Right kidney (tissue), 1 donor: ENCODE measurements around the gene PPM1G.
"Not testable (repeated sequence)": the region's sequence is repeated elsewhere in the genome, so short reads cannot be mapped to it uniquely, and the experiment has no call there.

Experiments used
- DNase-seq: peaks from one replicate; pipeline ENCODE4 v3.0.0-alpha.2; 2016

Gene PPM1G

GRCh38 chr2:27376866-27377617 lies 32.3 kb downstream of the PPM1G start:
- no peak for DNase-seq

DNA sequence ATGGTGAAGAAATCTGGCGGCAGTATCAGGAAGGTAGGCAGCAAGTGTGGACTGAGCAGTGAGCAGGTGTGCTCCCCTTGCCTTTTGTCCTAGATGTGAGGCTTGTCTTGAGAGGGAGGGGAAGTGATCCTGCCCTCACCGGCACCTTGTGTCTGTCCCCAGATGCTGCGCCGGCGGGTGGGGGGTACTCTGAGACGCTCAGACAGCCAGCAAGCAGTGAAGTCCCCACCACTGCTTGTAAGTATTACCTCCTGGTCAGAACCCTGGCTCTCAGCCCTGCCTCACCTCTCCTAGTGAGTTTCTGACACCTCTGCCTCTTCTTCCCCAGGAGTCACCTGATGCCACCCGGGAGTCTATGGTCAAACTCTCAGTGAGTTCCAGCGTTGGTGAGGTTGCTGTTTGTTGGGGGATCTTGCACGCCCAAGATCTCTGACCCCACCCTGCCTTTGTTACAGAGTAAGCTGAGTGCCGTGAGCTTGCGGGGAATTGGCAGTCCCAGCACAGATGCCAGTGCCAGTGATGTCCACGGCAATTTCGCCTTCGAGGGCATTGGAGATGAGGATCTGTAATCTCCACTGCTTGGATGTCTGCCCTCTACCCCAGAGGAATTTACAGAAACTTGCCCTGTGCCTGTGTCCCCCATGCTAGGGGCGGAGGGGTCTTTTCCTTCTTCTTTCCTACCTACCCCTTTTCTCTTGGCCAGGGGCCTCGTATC lies 33.1 kb downstream of the PPM1G start:
- DNase-seq = no peak

DNA sequence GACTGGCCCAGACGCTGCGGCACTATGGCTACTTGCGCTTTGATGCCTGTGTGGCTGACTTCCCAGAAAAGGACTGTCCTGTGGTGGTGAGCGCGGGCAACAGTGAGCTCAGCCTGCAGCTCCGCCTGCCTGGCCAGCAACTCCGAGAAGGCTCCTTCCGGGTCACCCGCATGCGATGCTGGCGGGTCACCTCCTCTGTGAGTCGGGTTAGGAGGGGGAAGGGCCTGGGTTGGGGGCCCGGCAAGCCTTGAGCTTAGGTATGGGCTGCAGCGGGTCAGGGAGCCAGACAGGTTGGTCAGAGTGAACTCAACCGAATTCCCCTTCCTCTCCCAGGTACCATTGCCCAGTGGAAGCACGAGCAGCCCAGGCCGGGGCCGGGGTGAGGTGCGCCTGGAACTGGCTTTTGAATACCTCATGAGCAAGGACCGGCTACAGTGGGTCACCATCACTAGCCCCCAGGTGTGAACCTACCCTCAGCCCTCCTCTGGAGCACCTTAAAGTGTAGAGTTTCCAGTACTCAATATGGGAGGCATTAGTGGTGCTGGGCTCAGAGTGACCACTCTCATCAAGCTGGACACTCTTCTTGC lies 33.8 kb downstream of the PPM1G start:
- DNase-seq = no peak

- DNase-seq = no peak
These were observed 35.8 kb downstream of the PPM1G start for GRCh38 chr2:27373567-27373966.

DNA sequence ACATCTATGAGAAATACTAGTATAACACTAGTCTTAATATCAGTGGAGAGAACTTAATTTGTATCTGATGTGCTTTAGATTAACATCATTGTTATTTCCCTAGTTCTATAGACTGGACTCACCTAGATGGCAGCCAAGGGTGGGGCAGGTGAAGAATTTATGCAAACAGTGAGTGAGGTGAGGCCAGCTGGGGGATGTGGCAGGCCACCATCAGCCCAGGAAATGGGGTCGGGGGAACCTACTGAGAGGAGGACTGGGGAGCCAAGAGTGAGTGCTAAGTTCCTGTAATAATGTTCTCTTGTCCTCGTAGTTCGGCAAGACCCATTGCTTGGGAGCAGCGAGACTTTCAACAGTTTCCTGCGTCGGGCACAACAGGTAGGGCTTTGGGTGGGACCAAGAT lies 36.5 kb downstream of the PPM1G start:
- no peak for DNase-seq

DNA sequence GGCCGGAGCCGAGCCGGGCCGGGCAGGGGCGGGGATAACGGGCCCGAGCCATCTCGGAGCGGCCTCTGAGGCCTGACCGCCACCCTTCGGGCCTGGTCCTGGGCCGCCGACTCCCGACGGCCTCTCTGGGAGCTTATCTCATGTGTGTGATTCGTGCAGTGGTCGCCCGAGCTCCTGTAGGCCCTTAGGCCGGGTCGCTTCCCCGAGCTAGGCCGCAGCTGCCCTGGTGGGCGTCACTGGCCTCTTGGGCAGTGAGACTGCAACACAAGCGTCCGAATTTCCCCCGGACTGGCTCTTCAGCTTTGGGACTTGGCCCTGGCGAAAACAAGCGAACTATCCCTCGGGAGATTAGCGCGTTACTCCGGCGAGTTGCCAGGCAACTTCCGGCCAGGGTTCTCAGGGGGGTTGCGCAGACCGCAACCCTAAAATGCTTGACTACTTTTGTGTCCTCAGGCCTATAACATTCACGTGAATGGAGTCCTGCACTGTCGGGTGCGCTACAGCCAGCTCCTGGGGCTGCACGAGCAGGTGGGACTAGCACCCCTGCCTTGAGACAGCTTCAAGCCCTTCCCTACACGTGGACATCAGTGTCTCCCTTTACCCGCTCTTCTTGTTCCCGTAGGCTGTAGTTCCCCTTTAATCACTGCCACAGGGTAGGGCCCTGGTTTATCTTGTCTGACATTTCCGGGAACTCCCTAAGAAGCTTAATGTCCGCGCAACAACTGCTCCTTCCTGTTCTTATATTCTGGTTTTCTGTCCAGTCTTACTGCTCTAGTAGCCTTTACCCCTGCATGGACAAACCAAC lies 38.4 kb downstream of the PPM1G start:
- peak; percentile 92 for DNase-seq

DNA sequence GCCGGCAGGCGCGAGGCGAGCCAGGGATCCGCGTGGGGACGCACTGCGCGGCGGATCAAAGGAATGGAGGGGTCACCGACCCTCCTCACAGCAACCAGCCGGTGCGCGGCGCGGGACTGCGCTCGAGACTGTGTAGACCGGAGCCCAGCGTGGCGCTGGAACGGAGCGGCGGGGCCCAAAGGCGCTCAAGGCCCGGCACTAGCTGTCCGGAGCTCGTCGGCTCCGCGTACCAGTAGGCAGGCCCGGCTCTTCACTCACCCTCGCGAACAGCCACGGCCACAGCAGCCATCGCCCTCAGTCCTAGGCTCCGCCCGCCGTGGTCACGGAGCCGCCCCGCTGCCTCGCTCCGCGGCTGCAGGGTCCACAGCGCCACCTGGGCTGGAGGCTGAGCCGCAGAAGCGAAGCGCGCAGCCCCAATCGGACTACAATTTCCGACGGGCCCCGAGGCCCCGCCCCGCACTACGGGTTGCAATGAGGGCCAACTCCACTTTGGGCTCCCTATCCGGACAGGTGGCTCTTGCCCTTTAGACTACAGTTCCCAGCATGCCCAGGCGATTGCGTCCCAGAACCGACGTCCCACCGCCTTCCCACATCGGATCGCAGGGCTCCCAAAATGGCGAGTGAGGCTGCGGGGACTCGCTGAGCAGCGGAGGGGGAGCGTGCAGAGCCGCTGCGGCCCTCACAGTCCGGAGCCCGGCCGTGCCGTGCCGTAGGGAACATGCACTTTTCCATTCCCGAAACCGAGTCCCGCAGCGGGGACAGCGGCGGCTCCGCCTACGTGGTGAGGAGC lies 39.2 kb downstream of the PPM1G start, which contains the start of the genes EIF2B4 and SNX17:
Gene EIF2B4, minus strand, starts transcription at position 313 of the 790 bp plus-strand sequence. Its CDS starts 24 bp downstream, at position 289.
Gene SNX17, plus strand, starts transcription at position 591 of the 790 bp plus-strand sequence. Its CDS starts 128 bp downstream, at position 719.
- DNase-seq = peak; percentile 99

- DNase-seq = no peak
These were observed 39.8 kb downstream of the PPM1G start for GRCh38 chr2:27369471-27370025.

DNA sequence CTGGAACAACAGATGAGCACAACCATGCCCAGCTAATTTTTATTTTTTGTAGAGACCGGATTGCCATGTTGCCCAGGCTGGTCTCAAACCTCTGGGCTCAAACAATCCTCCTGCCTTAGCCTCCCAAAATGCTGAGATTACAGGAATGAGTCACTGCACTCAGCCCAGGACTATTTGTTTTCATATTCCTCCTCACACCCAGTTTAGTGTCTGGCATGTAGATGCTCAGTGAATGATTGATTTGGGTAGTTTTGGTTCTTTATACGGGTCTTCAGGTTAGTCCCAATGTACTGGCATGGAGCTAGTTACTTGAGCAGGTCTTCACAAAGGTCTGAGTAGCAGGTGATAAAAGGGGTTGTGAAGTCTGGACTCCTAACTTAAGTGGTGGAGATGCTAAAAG lies 45.5 kb downstream of the PPM1G start:
- no peak for DNase-seq

DNA sequence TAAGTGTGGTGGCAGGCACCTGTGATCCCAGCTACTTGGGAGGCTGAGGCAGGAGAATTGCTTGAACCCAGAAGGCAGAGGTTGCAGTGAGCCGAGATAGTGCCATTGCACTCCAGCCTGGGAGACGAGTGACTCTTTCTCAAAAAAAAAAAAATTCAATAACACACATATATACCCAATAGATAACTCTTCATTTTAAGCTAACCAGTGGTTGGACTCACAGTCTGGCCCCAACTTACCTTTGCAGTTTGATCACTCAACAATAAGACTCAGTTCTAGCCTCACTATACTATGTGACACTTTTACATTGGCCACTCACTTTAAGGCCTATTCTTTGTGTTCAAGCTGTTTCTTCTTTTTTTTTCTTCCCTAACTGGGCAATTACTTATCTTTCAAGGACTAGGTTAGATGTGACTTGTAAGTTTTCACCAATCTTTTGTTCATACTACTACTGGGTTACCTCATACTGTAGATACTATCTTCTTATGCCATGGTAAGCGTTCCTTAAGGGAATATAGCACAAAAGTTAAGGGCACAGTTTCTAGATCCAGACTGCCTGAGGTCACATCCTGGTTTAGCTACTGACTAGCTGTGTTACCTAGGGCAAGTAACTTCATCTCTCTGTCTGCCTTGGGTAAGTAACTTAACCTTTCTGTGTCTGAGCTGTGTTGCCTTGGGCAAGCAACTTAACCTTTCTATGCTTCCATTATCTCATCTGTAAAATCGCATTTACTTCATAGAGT lies 46.5 kb downstream of the PPM1G start:
- no peak for DNase-seq

DNA sequence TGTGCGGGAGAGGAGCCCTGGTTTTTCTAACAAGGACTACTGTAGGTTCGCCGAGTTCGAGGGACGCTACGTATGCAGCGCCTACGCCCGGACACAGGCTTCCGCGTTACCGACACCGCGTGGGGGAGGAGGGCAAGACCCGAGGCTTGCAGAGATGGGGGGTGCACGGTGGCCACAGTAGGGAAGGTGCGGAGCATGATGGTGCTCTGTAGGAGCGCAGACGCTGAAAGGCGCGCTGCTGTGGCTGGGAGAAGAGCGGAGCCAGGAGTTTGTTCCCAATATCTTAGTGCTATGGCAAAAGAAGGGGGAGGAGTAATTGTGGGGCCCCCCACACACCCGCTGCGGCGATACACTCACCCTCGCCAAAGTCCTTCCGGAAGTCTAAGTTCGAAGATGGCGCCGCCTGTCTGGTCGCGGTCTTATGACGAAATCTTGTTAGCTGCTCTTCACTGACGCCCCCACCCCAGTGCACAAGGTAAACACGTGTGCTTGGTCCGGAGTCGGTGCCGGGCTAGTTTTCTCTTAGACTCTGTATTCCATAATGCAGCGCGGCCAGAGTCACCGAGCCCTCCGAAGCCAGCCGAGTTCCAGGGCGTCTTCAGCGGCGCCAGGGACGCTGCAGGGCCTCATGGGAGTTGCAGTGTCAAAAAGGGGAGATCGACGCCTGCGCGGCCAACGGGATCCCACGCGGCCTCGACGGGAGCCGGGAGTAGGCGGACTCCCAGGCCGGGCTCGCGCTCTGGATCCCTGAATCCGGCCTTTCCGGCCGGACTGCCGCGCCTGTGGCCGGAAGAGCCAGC lies 52.8 kb downstream of the PPM1G start, which contains the start of gene GTF3C2:
Gene GTF3C2, minus strand, starts transcription at position 383 of the 800 bp plus-strand sequence. CDS start 13,210 bp downstream, outside the sequence.
- DNase-seq = peak; percentile 99

GRCh38 chr2:27356056-27356381 lies 53.4 kb downstream of the PPM1G start:
- no peak for DNase-seq

GRCh38 chr2:27354597-27354927 lies 54.8 kb downstream of the PPM1G start:
- DNase-seq = no peak

GRCh38 chr2:27353762-27354596 lies 55.4 kb downstream of the PPM1G start:
- no peak for DNase-seq

GRCh38 chr2:27353386-27353761 lies 56.0 kb downstream of the PPM1G start:
- DNase-seq = not testable (repeated sequence)

DNA sequence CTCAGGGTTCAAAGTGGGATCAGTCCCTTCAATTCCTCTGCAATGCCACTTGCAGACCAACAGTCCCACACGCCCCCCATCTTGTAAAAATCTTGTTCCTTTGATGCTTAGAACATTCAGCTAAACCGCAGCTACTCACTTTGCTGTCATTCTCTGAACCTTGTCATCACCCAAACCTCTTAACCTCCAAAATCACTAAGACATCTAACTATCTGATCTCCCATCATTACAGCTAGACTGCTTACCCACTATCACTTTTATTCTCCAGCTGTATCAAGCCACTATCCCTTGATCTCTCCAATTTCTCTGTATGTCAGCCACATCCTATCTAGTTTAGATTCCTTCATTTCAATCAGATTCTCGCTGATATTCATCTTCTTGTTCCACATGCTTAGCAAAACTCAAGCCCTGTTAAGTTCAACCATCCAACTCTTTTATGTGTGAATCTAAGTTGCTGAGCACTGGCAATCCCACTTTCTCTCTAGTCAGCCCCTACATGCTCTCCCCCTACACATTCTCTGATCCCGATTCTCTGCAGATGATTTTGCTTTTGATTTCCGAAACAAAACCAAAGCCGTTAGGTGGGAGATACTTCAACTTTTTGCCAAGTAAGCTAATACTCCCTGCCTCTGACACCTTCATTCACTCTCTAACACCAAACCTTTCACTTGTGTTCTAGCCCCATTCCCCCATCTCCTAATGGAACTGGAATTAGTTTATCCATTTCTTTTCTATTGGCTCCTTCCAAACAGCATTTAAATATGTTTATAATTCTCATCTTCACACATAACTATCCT lies 57.4 kb downstream of the PPM1G start:
- DNase-seq = no peak

DNA sequence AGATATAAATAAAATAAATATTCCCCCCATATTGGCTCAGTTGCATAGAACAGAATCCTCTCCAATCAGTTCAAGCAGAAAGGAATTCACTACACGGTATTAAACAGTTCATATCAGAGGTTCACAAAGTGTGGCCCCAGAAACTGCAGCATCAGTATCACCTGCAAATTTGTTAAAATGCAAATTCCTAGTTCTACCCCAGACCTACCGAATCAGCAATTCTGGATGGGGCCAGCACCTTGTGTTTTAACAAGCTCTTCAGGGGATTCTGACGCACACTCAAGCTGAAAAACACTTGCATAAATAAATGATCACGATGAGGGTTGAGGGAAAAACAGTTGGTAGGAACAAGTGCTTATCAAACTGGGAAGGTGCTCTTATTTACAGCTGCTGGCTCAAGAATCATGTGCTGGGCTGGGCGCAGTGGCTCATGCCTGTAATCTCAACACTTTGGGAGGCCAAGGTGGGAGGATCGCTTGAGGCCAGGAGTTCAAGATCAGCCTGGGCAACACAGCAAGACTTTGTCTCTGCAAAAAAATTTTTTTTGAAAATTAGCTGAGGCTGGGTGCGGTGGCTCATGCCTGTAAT lies 59.2 kb downstream of the PPM1G start:
- no peak for DNase-seq

- DNase-seq = no peak
These were observed 61.8 kb downstream of the PPM1G start for GRCh38 chr2:27347641-27348040.
